ENCODE results near the gene ACOT6.
A peak's percentile ranks its signal among the peaks of the same experiment; 100 is the strongest.
"Not testable (repeated sequence)": the region's sequence is repeated elsewhere in the genome, so short reads cannot be mapped to it uniquely, and the experiment has no call there.

The ACOT6 gene

DNA sequence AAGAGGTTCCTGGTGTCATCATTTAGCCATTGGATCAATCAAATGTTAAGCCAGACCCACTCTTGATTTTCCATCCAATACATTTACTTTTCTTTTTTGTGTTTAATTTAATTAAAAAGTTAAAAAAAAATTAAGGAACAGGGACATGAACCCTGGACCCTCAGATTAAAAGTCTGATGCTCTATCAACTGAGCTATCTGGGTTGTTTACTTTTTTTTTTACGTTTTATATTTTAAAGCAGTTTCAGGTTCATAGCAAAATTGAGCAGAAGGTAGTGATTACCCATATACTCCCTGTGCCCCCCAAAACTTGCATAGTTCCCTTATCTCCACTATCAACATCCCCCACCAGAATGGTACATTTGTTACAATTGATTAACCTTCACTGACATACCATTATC, 23.6 kb upstream of the ACOT6 start:
- H2AFZ ChIP-seq, result no peak overlapping the region
- TF ChIP-seq CTCF (IDR thresholded peaks at IDR 0.05), result no peak
- H3K4me1 ChIP-seq, result no peaks in the 10 kb centered on the region
- no peaks in the 10 kb centered on the region for H3K9me3 ChIP-seq (ENCODE audit: control insufficient read depth, low read length)
- no peak overlapping the region for H3K4me3 ChIP-seq (ENCODE audit: low read depth, low read length)
- H3K79me2 ChIP-seq, result no peaks in the 10 kb centered on the region
- H3K36me3 ChIP-seq (ENCODE audit: control insufficient read depth, insufficient read depth, low read length), result no peaks in the 10 kb centered on the region
- H3K9ac ChIP-seq, result no peak overlapping the region
- H3K27me3 ChIP-seq (ENCODE audit: control insufficient read depth, insufficient read depth, low read length), result no peaks in the 10 kb centered on the region
- no peak overlapping the region for H3K4me2 ChIP-seq (ENCODE audit: low read length)
- no peak overlapping the region for H3K27ac ChIP-seq

- H3K4me1 ChIP-seq, result no peaks in the 10 kb centered on the region
- no peak overlapping the region for H3K4me2 ChIP-seq (ENCODE audit: low read length)
- H2AFZ ChIP-seq, result no peak overlapping the region
- no peak overlapping the region for H3K4me3 ChIP-seq (ENCODE audit: low read depth, low read length)
- no peaks in the 10 kb centered on the region for H3K27me3 ChIP-seq (ENCODE audit: control insufficient read depth, insufficient read depth, low read length)
- H3K79me2 ChIP-seq, result no peaks in the 10 kb centered on the region
- TF ChIP-seq CTCF (IDR thresholded peaks at IDR 0.05), result no peak
- H3K27ac ChIP-seq, result no peak overlapping the region
- H3K9me3 ChIP-seq (ENCODE audit: control insufficient read depth, low read length), result no peaks in the 10 kb centered on the region
- H3K9ac ChIP-seq, result no peak overlapping the region
- H3K36me3 ChIP-seq (ENCODE audit: control insufficient read depth, insufficient read depth, low read length), result no peaks in the 10 kb centered on the region
These were observed 23.2 kb upstream of the ACOT6 start for GRCh38 chr14:73589116-73589515.

- H3K4me1 ChIP-seq; H3K9me3 ChIP-seq (ENCODE audit: control insufficient read depth, low read length); H3K36me3 ChIP-seq (ENCODE audit: control insufficient read depth, insufficient read depth, low read length); H3K9ac ChIP-seq; H3K4me3 ChIP-seq (ENCODE audit: low read depth, low read length); H3K27me3 ChIP-seq (ENCODE audit: control insufficient read depth, insufficient read depth, low read length); H3K27ac ChIP-seq; H3K4me2 ChIP-seq (ENCODE audit: low read length); H3K79me2 ChIP-seq; H2AFZ ChIP-seq: not testable (repeated sequence)
These were observed 21.7 kb upstream of the ACOT6 start for GRCh38 chr14:73590673-73591004.

DNA sequence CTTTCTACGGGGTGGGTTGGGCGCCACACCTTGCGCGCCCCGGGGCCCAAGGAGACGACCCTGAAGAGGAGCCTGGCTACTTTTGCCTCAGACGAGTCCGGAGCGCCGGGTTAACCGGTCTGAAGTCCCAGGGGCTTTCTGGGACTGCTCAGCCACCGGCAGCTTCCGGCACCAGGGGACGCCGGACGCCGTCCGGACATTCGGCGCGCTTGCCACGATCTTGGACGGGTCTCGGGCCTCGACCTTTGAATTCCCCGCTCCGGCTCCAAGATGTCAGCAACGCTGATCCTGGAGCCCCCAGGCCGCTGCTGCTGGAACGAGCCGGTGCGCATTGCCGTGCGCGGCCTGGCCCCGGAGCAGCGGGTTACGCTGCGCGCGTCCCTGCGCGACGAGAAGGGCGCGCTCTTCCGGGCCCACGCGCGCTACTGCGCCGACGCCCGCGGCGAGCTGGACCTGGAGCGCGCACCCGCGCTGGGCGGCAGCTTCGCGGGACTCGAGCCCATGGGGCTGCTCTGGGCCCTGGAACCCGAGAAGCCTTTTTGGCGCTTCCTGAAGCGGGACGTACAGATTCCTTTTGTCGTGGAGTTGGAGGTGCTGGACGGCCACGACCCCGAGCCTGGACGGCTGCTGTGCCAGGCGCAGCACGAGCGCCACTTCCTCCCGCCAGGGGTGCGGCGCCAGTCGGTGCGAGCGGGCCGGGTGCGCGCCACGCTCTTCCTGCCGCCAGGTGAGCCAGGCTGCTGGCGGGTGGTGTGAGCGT, 20.4 kb upstream of the ACOT6 start, which contains the start of gene ACOT4:
Gene ACOT4, plus strand, starts transcription at position 184 of the 760 bp plus-strand sequence. Its CDS starts 87 bp downstream, at position 271.
- H3K27ac ChIP-seq, result no peak within 1 kb of the TSS
- H3K36me3 ChIP-seq (ENCODE audit: control insufficient read depth, insufficient read depth, low read length), result no peaks in the 10 kb centered on the region
- peak within 1 kb of the TSS; percentile 56 for H3K4me3 ChIP-seq (ENCODE audit: low read depth, low read length)
- H3K4me1 ChIP-seq, result no peaks in the 10 kb centered on the region
- no peak within 1 kb of the TSS for H3K9ac ChIP-seq
- H3K79me2 ChIP-seq, result no peaks in the 10 kb centered on the region
- peak; percentile 15 for TF ChIP-seq CTCF (IDR thresholded peaks at IDR 0.05)
- no peaks in the 10 kb centered on the region for H3K27me3 ChIP-seq (ENCODE audit: control insufficient read depth, insufficient read depth, low read length)
- H2AFZ ChIP-seq, result peak within 1 kb of the TSS; percentile 90
- H3K9me3 ChIP-seq (ENCODE audit: control insufficient read depth, low read length), result no peaks in the 10 kb centered on the region
- H3K4me2 ChIP-seq (ENCODE audit: low read length), result peak within 1 kb of the TSS; percentile 87

DNA sequence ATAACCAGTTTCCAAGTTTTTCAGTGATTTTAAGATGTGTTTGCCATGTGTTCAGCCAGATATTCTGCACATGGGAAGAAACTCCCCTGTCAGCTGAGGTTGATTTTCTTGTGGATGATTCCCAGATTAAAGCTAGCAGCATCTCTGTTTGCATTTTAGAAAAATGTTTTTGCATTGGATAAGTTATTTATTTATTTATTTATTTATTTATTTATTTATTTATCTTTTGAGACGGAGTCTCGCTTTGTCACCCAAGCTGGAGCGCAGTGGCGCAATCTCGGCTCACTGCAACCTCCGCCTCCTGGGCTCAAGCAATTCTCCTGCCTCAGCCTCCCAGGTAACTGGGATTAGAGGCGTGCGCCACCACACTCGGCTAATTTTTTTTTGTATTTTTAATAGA, 17.8 kb upstream of the ACOT6 start:
- Histone ChIP-seq H3K4me3 (ENCODE audit: low read depth, low read length) (no peak overlapping the region), H3K4me2 (ENCODE audit: low read length) (no peak overlapping the region), H3K9me3 (ENCODE audit: control insufficient read depth, low read length) (no peaks in the 10 kb centered on the region), H3K27me3 (ENCODE audit: control insufficient read depth, insufficient read depth, low read length) (no peaks in the 10 kb centered on the region), H3K36me3 (ENCODE audit: control insufficient read depth, insufficient read depth, low read length) (no peaks in the 10 kb centered on the region), H3K4me1 (no peaks in the 10 kb centered on the region), H2AFZ (no peak overlapping the region), H3K27ac (no peak overlapping the region), H3K9ac (no peak overlapping the region), H3K79me2 (no peaks in the 10 kb centered on the region)
- no peak for TF ChIP-seq CTCF (IDR thresholded peaks at IDR 0.05)
